B cell (primary cell): ENCODE data around the gene STK11. TPM values are rescaled to one million over a fixed set of nuclear protein-coding genes. Genes with fewer than 3 reads are reported as not detected.

Experiments
- ATAC-seq: fragments of 200-7000 bp; cut with Tn5 transposase; one replicate; pipeline ENCODE4 v1.10.0; 2021; ENCODE audit warnings: low read depth, mild to moderate bottlenecking, moderate number of reproducible peaks, moderate library complexity
- CTCF ChIA-PET: fragments of 350-600 bp; sonication (Branson Sonifier 250); formaldehyde crosslinking; loops from one replicate; lab custom pipeline; 2021; ENCODE audit warnings: antibody characterized with exemption, inconsistent platforms; lab: Charles Lee
- POLR2A ChIA-PET: fragments of 350-600 bp; sonication (Branson Sonifier 250); formaldehyde crosslinking; loops from one replicate; lab custom pipeline; 2021; ENCODE audit warnings: antibody characterized with exemption; lab: Charles Lee
- DNase-seq: peaks from one replicate; pipeline ENCODE4 v3.0.0; 2013
- H2AFZ ChIP-seq: 2 replicates; pipeline ENCODE4 v1.6.1; 2012; ENCODE audit warnings: mild to moderate bottlenecking, low read depth, low read length; ENCODE audit not compliant: insufficient read depth, poor library complexity, severe bottlenecking
- H3K27ac ChIP-seq, 2 donors: 1 replicate in 1 of 2; 2 replicates in 1 of 2; pipeline ENCODE4 v1.5.1; 2012 to 2013; ENCODE audit warnings: low read length in 2 of 2, mild to moderate bottlenecking in 2 of 2, moderate library complexity in 1 of 2
- H3K27me3 ChIP-seq, 4 experiments: fragments of 200-600 bp in 1 of 4; sonication (generic) in 1 of 4; replicated peaks in 1 of 4; 1 replicate in 2 of 4; 2 replicates in 2 of 4; pipeline versions ENCODE4 v1.6.1 to v1.7.0; 2013 to 2016; ENCODE audit warnings: low read length in 3 of 4, mild to moderate bottlenecking in 2 of 4, mixed read lengths in 1 of 4, moderate library complexity in 1 of 4; ENCODE audit not compliant: insufficient read depth in 4 of 4, control insufficient read depth in 3 of 4; ENCODE audit errors: control extremely low read depth in 1 of 4
- H3K36me3 ChIP-seq, 2 experiments: replicated peaks in 1 of 2; 1 replicate in 1 of 2; 2 replicates in 1 of 2; pipeline versions ENCODE4 v1.6.1 to v1.7.1; 2013; ENCODE audit warnings: low read length in 1 of 2; ENCODE audit not compliant: insufficient read depth in 2 of 2, control insufficient read depth in 1 of 2; ENCODE audit errors: control extremely low read depth in 1 of 2, extremely low read depth in 1 of 2
- H3K4me1 ChIP-seq, 2 donors: fragments of 200-600 bp in 1 of 2; sonication (generic) in 1 of 2; 1 replicate in 1 of 2; 2 replicates in 1 of 2; pipeline versions ENCODE4 v1.5.1 to v1.6.1; 2013 to 2017; ENCODE audit warnings: low read length in 2 of 2; ENCODE audit not compliant: control insufficient read depth in 2 of 2, insufficient read depth in 2 of 2
- H3K4me2 ChIP-seq: replicated peaks from 2 replicates; pipeline ENCODE3; 2012; ENCODE audit warnings: mild to moderate bottlenecking, low read depth, low read length; ENCODE audit not compliant: poor library complexity, severe bottlenecking
- H3K4me3 ChIP-seq, 5 experiments: fragments of 200-600 bp in 1 of 5; sonication (generic) in 1 of 5; 1 replicate in 3 of 5; 2 replicates in 2 of 5; pipeline versions ENCODE4 v1.5.1 to v1.7.0; 2011 to 2016; ENCODE audit warnings: low read length in 4 of 5, mild to moderate bottlenecking in 4 of 5, low read depth in 2 of 5, control low read depth in 1 of 5, moderate library complexity in 1 of 5; ENCODE audit not compliant: insufficient read depth in 1 of 5; ENCODE audit errors: control extremely low read depth in 1 of 5, extremely low read depth in 1 of 5
- H3K79me2 ChIP-seq: fragments of 200-600 bp; sonication (generic); one replicate; pipeline ENCODE4 v1.6.0; 2016; ENCODE audit warnings: low read length; ENCODE audit not compliant: control insufficient read depth, insufficient read depth
- H3K9ac ChIP-seq: fragments of 200-600 bp; sonication (generic); 2 replicates; pipeline ENCODE4 v1.6.1; 2017; ENCODE audit warnings: mild to moderate bottlenecking, low read length, moderate library complexity
- H3K9me3 ChIP-seq, 3 donors: one replicate each; pipeline versions ENCODE4 v1.6.1 to v1.7.1; 2013; ENCODE audit warnings: low read length in 2 of 3; ENCODE audit not compliant: control insufficient read depth in 2 of 3, insufficient read depth in 1 of 3; ENCODE audit errors: control extremely low read depth in 1 of 3
- H4K20me1 ChIP-seq: 2 replicates; pipeline ENCODE4 v1.6.0; 2012; ENCODE audit warnings: mild to moderate bottlenecking, low read length; ENCODE audit not compliant: insufficient read depth, control insufficient read depth, poor library complexity, severe bottlenecking
- H3K27ac Mint-ChIP-seq: one replicate; pipeline ENCODE4 v1.8.0; 2021; ENCODE audit warnings: mixed read lengths
- H3K27me3 Mint-ChIP-seq: one replicate; pipeline ENCODE4 v1.8.0; 2021; ENCODE audit warnings: mixed read lengths
- H3K4me1 Mint-ChIP-seq: one replicate; pipeline ENCODE4 v1.8.0; 2021; ENCODE audit warnings: mixed read lengths
- H3K4me3 Mint-ChIP-seq: one replicate; pipeline ENCODE4 v1.8.0; 2021; ENCODE audit warnings: mixed read lengths
- H3K9me3 Mint-ChIP-seq: one replicate; pipeline ENCODE4 v1.8.0; 2022; ENCODE audit warnings: mixed read lengths; ENCODE audit not compliant: insufficient read depth
- CTCF ChIP-seq: fragments of 200-600 bp; IDR thresholded peaks from one replicate; pipeline ENCODE4 v1.8.0; 2022; ENCODE audit warnings: antibody characterized with exemption, mild to moderate bottlenecking
- EZH2 ChIP-seq: IDR thresholded peaks from 2 replicates; pipeline ENCODE4 v1.6.1; 2012; ENCODE audit warnings: borderline replicate concordance, low read depth, mild to moderate bottlenecking, moderate library complexity, low read length; ENCODE audit not compliant: insufficient read depth, poor library complexity, severe bottlenecking
- WGBS: methylation state at CpG from one replicate; pipeline ENCODE4 v1.1.5; 2013; ENCODE audit warnings: missing lambda C conversion rate; ENCODE audit not compliant: insufficient coverage; 5-methylcytosine and 5-hydroxymethylcytosine counted together
- intact Hi-C: fragments of 100-400 bp; cut with micrococcal nuclease; formaldehyde crosslinking; loops from one replicate; pipeline ENCODE4 v1.10.0; 2022
- polyA plus RNA-seq: library from polyadenylated mRNA; depleted of rRNA; stranded (reverse); fragments of >200 nt; gene quantifications from 2 replicates; pipeline ENCODE4 v1.2.3, GENCODE V29; 2012
- total RNA-seq, 2 donors: library from RNA; stranded (reverse); fragments of 120-200 nt in 1 of 2; gene quantifications; 1 replicate in 1 of 2; 2 replicates in 1 of 2; pipeline versions ENCODE4 v1.2.3 to v1.2.4, GENCODE V29; 2013 to 2022

STK11 gene
- total and polyA plus RNA-seq, 2 donors (not counting 1 experiment from before 2014, with no cell fraction given): 87.9 to 89.9 TPM

GRCh38 chr19:1273263-1274041 lies 67.9 kb downstream of the STK11 start:
- ATAC-seq (no peak), DNase-seq (peak; percentile 49)
- CTCF ChIA-PET: interaction anchor here (0.9 to 6.1 kb wide), 3 partner anchors 21 to 32 kb away, joined by 3 to 51 read pairs (median 3); no protein-coding TSS in a partner anchor
- no peak overlapping the region for H3K4me2 ChIP-seq
- no peak overlapping the region for H2AFZ ChIP-seq
- peaks cover 76% of the 10 kb centered on the region for H4K20me1 ChIP-seq
- Mint-ChIP-seq H3K9me3 (no peaks in the 10 kb centered on the region), H3K27me3 (no peaks in the 10 kb centered on the region), H3K27ac (peak overlapping the region; percentile 72), H3K4me3 (peak overlapping the region; percentile 57), H3K4me1 (peaks cover 54% of the 10 kb centered on the region)
- TF ChIP-seq EZH2 (no peak), CTCF (no peak)
- WGBS: 93% methylated on average over 23 of the region's 25 CpGs
- peaks cover 9 to 51% of the 10 kb centered on the region in 2 experiments for H3K36me3 ChIP-seq
- POLR2A ChIA-PET: interaction anchor here (0.6 to 2.3 kb wide), 6 partner anchors 11 to 1028 kb away, joined by 3 to 14 read pairs (median 4); no protein-coding TSS in a partner anchor
- H3K9ac ChIP-seq: no peak overlapping the region
- H3K79me2 ChIP-seq: peaks cover 75% of the 10 kb centered on the region
- H3K4me1 ChIP-seq: peaks cover 49 to 71% of the 10 kb centered on the region in 2 donors
- H3K27ac ChIP-seq: peak overlapping the region; percentile 5 to 97
- H3K27me3 ChIP-seq: no peaks in the 10 kb centered on the region
- no peaks in the 10 kb centered on the region for H3K9me3 ChIP-seq
- intact Hi-C loops: no loop called here
- no peak overlapping the region for H3K4me3 ChIP-seq
